Right lobe of liver (tissue), 4 donors: ENCODE results near the gene FILIP1L.

Source experiments
- CTCF ChIP-seq, 4 donors: fragments of 200-600 bp in 3 of 4; fragments of 450-650 bp in 1 of 4; IDR thresholded peaks; one replicate each; pipeline versions ENCODE4 v1.5.1 to v1.8.0; 2016 to 2022; ENCODE audit warnings: antibody characterized with exemption in 4 of 4, mild to moderate bottlenecking in 2 of 4
- POLR2A ChIP-seq: fragments of 450-650 bp; IDR thresholded peaks from one replicate; pipeline ENCODE4 v1.6.1; 2017; ENCODE audit warnings: antibody characterized with exemption, mild to moderate bottlenecking
- donor health status: DM: no; HTN: no; CAD: no.
- donor health status: DM: no; HTN: no; CAD: no.
- donor health status: DM: no; HTN: yes; CAD: no.

- TF ChIP-seq CTCF (IDR thresholded peaks at IDR 0.05) (no peak), POLR2A (no peak)
Observed at GRCh38 chr3:100075851-100076730, 38.2 kb downstream of the FILIP1L start.
